Tibial artery (tissue), 4 donors: Measurements from ENCODE around the gene WDFY3.

Experiments
- DNase-seq, 2 donors: peaks; one replicate each; pipeline ENCODE4 v3.0.0-alpha.2; 2019
- H3K27ac ChIP-seq, 2 donors: fragments of 200-600 bp; sonication (generic) in 1 of 2; 1 replicate in 1 of 2; 2 replicates in 1 of 2; pipeline ENCODE4 v1.5.1; 2018 to 2019; ENCODE audit warnings: mild to moderate bottlenecking in 1 of 2
- H3K27me3 ChIP-seq, 2 donors: fragments of 200-600 bp; sonication (generic) in 1 of 2; one replicate each; pipeline versions ENCODE4 v1.5.1 to v1.6.0; 2016 to 2019
- H3K36me3 ChIP-seq, 3 donors: fragments of 200-600 bp; sonication (generic) in 2 of 3; one replicate each; pipeline ENCODE4 v1.5.1; 2016 to 2019; ENCODE audit warnings: mild to moderate bottlenecking in 2 of 3
- H3K4me1 ChIP-seq, 4 donors: fragments of 200-600 bp; sonication (generic) in 2 of 4; 1 replicate in 3 of 4; 2 replicates in 1 of 4; pipeline ENCODE4 v1.5.1; 2016 to 2019
- H3K4me3 ChIP-seq, 2 donors: fragments of 200-600 bp; sonication (generic) in 1 of 2; 1 replicate in 1 of 2; 2 replicates in 1 of 2; pipeline ENCODE4 v1.5.1; 2018 to 2019; ENCODE audit warnings: mild to moderate bottlenecking in 2 of 2
- H3K9me3 ChIP-seq, 3 donors: fragments of 200-600 bp; sonication (generic) in 1 of 3; one replicate each; pipeline ENCODE4 v1.5.1; 2016 to 2019
- CTCF ChIP-seq, 2 experiments: fragments of 200-600 bp in 1 of 2; fragments of 450-650 bp in 1 of 2; IDR thresholded peaks; one replicate each; pipeline ENCODE4 v1.5.1; 2017 to 2019; ENCODE audit warnings: antibody characterized with exemption in 2 of 2, mild to moderate bottlenecking in 1 of 2, moderate library complexity in 1 of 2
- intact Hi-C: fragments of 100-400 bp; cut with DNase I; formaldehyde crosslinking; loops from one replicate; pipeline ENCODE4 v1.15.0; 2023; ENCODE audit warnings: low total_unique reads

Gene WDFY3

GRCh38 chr4:84651499-84651898 is 315.0 kb downstream of the WDFY3 start:
- Histone ChIP-seq H3K27me3 (no peaks in the 10 kb centered on the region), H3K9me3 (no peaks in the 10 kb centered on the region), H3K36me3 (no peaks in the 10 kb centered on the region), H3K27ac (no peak overlapping the region), H3K4me3 (no peak overlapping the region), H3K4me1 (no peaks in the 10 kb centered on the region)
- intact Hi-C loops = no loop called here
- DNase-seq = no peak
- TF ChIP-seq CTCF (IDR thresholded peaks at IDR 0.05) = no peak

GRCh38 chr4:84648863-84649647 is 317.4 kb downstream of the WDFY3 start:
- no peak overlapping the region for H3K4me3 ChIP-seq
- no peak for TF ChIP-seq CTCF (IDR thresholded peaks at IDR 0.05)
- DNase-seq = no peak
- H3K4me1 ChIP-seq = no peaks in the 10 kb centered on the region
- no peaks in the 10 kb centered on the region for H3K36me3 ChIP-seq
- intact Hi-C loops = no loop called here
- no peaks in the 10 kb centered on the region for H3K27me3 ChIP-seq
- no peak overlapping the region for H3K27ac ChIP-seq
- no peaks in the 10 kb centered on the region for H3K9me3 ChIP-seq

GRCh38 chr4:84648178-84648577 is 318.3 kb downstream of the WDFY3 start:
- no peak overlapping the region for H3K4me3 ChIP-seq
- no peaks in the 10 kb centered on the region for H3K36me3 ChIP-seq
- DNase-seq = no peak
- no peaks in the 10 kb centered on the region for H3K9me3 ChIP-seq
- no peaks in the 10 kb centered on the region for H3K4me1 ChIP-seq
- H3K27ac ChIP-seq = no peak overlapping the region
- intact Hi-C loops = no loop called here
- H3K27me3 ChIP-seq = no peaks in the 10 kb centered on the region
- no peak for TF ChIP-seq CTCF (IDR thresholded peaks at IDR 0.05)

- intact Hi-C loops = no loop called here
- TF ChIP-seq CTCF (IDR thresholded peaks at IDR 0.05) = no peak
- Histone ChIP-seq H3K27me3 (no peaks in the 10 kb centered on the region), H3K27ac (no peak overlapping the region), H3K36me3 (no peaks in the 10 kb centered on the region), H3K9me3 (no peaks in the 10 kb centered on the region), H3K4me3 (no peak overlapping the region), H3K4me1 (no peaks in the 10 kb centered on the region)
- no peak for DNase-seq
Observed at GRCh38 chr4:84647312-84647884, 319.1 kb downstream of the WDFY3 start.

- Histone ChIP-seq H3K9me3 (no peaks in the 10 kb centered on the region), H3K27ac (no peak overlapping the region), H3K27me3 (no peaks in the 10 kb centered on the region), H3K4me3 (no peak overlapping the region), H3K36me3 (no peaks in the 10 kb centered on the region), H3K4me1 (no peaks in the 10 kb centered on the region)
- no peak for DNase-seq
- TF ChIP-seq CTCF (IDR thresholded peaks at IDR 0.05) = no peak
- intact Hi-C loops = no loop called here
Observed at GRCh38 chr4:84644087-84644486, 322.4 kb downstream of the WDFY3 start.
